ENCODE measurements around the gene TIAM2. TPM values are rescaled to one million over a fixed set of nuclear protein-coding genes. Genes with fewer than 3 reads are reported as not detected.
A peak's percentile ranks its signal among the peaks of the same experiment; 100 is the strongest.

TIAM2 gene
- total and polyA plus RNA-seq, 2 donors (not counting 3 experiments of a cell fraction or from before 2014, with no cell fraction given) = 9.6 to 18.5 TPM

DNA sequence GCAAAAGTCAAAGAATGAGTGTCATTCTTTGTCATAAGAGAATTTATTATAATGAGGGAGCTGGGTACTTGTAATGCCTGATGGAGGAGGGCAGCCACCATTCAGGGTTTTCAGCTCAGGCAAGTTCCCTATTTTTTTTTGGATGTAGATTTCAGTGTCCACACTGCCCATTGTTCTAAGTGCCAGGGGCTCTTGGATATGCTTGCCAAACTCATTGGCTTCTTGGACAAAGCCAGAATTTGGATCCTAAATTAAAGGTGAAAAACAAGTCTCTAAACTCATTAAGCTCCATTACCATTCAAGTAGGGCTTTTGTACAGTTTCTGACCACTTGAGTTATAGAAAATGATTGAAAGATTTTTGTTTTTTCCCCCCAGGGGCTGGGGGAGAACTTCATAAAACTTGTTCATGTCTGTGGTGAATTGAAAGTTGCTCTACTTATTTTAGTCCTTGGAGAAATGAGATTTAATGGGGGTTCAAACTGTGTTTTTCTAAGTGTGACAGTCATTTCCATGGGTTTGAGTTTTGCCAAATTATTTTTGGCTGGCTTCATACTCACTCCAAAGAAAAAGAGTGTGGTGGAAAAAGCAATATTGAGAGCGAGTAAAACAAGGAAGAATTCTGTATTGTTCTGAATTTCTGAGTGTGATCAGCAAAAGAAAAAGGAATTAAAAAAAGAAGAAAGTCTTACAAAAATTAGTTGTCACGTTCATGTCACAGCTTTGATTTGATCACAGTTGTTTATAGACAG is 46.0 kb downstream of the TIAM2 start:
- no peaks in the 10 kb centered on the region for H3K27me3 ChIP-seq (ENCODE audit: control insufficient read depth in 2 of 2, insufficient read depth in 2 of 2, low read length in 2 of 2)
- no peaks in the 10 kb centered on the region for H3K9me3 ChIP-seq (replicated peaks; ENCODE audit: control insufficient read depth, insufficient read depth, low read length)
- intact Hi-C loops (cut with micrococcal nuclease) (loop anchor here (1.0 kb wide), 1 partner anchor 34 kb away; no protein-coding TSS in a partner anchor), dilution Hi-C loops (cut with MboI; ENCODE audit: extremely low pct_ligation_motif_present, low sequenced_read_pairs) (no loop called here)
- no peak overlapping the region for H3K4me3 ChIP-seq (replicated peaks in 1 of 3; ENCODE audit: insufficient read depth in 1 of 3, low read depth in 1 of 3, low read length in 3 of 3)
- no peak overlapping the region for H3K4me2 ChIP-seq (ENCODE audit: insufficient read depth, low read length)
- FAIRE-seq (no peak), DNase-seq (ENCODE audit: low read depth, low spot score) (no peak)
- BruUV-seq (replicated peaks) = no TSS peak
- H3K9me1 ChIP-seq (replicated peaks; ENCODE audit: control insufficient read depth, extremely low read depth, insufficient read depth, low read length) = no peaks in the 10 kb centered on the region
- ChIA-PET POLR2A (no interaction called here), CTCF (interaction anchor here (0.9 to 1.6 kb wide), 6 partner anchors 8 to 67 kb away, joined by 3 to 5 read pairs (median 4); no protein-coding TSS in a partner anchor)
- H3K79me2 ChIP-seq (ENCODE audit: control insufficient read depth, insufficient read depth, low read length) = no peaks in the 10 kb centered on the region
- no peak for TF ChIP-seq JUN (IDR thresholded peaks at IDR 0.05; ENCODE audit: borderline replicate concordance, insufficient read depth, insufficient read length, low read depth)
- no peak for TF ChIP-seq EZH2 (IDR thresholded peaks at IDR 0.05; ENCODE audit: borderline replicate concordance, low read depth, low read length, severe bottlenecking)
- no peak for TF ChIP-seq POLR2AphosphoS5 (IDR thresholded peaks at IDR 0.05; ENCODE audit: insufficient read depth, low read depth, low read length)
- TF ChIP-seq MYC (IDR thresholded peaks at IDR 0.05; ENCODE audit: low read depth, low read length) = no peak
- H2AFZ ChIP-seq (ENCODE audit: low read depth, low read length) = no peak overlapping the region
- H3K36me3 ChIP-seq (ENCODE audit: control insufficient read depth in 2 of 2, extremely low read depth in 1 of 2, insufficient read depth in 2 of 2, low read length in 2 of 2) = no peaks in the 10 kb centered on the region
- no peak overlapping the region for H3K27ac ChIP-seq (ENCODE audit: insufficient read depth, low read depth, low read length)
- H3K9ac ChIP-seq (replicated peaks; ENCODE audit: extremely low read depth, insufficient read depth, low read length) = no peak overlapping the region
- H3K4me1 ChIP-seq (ENCODE audit: control insufficient read depth, extremely low read depth, insufficient read depth, low read length) = peaks cover 4% of the 10 kb centered on the region
- no peaks in the 10 kb centered on the region for H4K20me1 ChIP-seq (replicated peaks; ENCODE audit: control insufficient read depth, extremely low read depth, insufficient read depth, low read length)

DNA sequence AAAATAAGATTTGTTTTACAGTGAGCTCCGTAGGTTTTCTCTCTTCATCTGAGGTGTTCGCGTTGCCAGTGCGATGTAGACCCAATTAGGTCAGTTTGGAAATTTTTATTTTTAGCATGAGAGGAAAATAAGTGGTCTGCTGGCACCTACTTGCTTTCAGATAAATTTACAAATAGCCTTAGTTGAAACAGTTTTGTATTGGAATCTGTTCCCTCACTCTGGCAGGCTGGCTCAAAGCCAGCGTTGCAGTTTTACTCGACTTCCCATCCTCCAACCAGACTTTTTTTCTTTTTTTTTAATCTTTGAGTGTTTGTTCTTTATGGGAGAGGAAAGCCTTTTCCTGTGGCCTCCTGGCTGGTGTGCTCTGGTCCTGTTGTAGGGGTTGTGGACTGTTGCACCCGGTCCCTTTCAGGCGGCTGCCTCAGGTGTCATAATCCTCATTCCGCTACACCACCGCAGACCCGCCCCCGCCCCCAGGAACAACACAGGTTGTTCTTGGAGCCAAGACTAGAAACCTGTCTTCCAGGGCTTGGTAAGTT is 46.7 kb downstream of the TIAM2 start:
- no TSS peak for BruUV-seq (replicated peaks)
- CTCF ChIA-PET = interaction anchor here (0.6 to 1.6 kb wide), 3 partner anchors 17 to 173 kb away, joined by 3 to 5 read pairs (median 3); no protein-coding TSS in a partner anchor
- peak; percentile 70 for DNase-seq (ENCODE audit: low read depth, low spot score)

More for the DNA sequence above, 46.7 kb downstream of the TIAM2 start:
- Histone ChIP-seq H3K4me2 (ENCODE audit: insufficient read depth, low read length) (peak overlapping the region; percentile 39), H3K9me3 (replicated peaks; ENCODE audit: control insufficient read depth, insufficient read depth, low read length) (no peaks in the 10 kb centered on the region), H3K27ac (ENCODE audit: insufficient read depth, low read depth, low read length) (no peak overlapping the region), H3K36me3 (ENCODE audit: control insufficient read depth in 2 of 2, extremely low read depth in 1 of 2, insufficient read depth in 2 of 2, low read length in 2 of 2) (no peaks in the 10 kb centered on the region), H2AFZ (ENCODE audit: low read depth, low read length) (no peak overlapping the region), H3K27me3 (ENCODE audit: control insufficient read depth in 2 of 2, insufficient read depth in 2 of 2, low read length in 2 of 2) (no peaks in the 10 kb centered on the region), H3K9ac (replicated peaks; ENCODE audit: extremely low read depth, insufficient read depth, low read length) (no peak overlapping the region), H3K4me1 (ENCODE audit: control insufficient read depth, extremely low read depth, insufficient read depth, low read length) (peaks cover 4% of the 10 kb centered on the region), H3K4me3 (replicated peaks in 1 of 3; ENCODE audit: insufficient read depth in 1 of 3, low read depth in 1 of 3, low read length in 3 of 3) (no peak overlapping the region), H3K9me1 (replicated peaks; ENCODE audit: control insufficient read depth, extremely low read depth, insufficient read depth, low read length) (no peaks in the 10 kb centered on the region), H3K79me2 (ENCODE audit: control insufficient read depth, insufficient read depth, low read length) (no peaks in the 10 kb centered on the region), H4K20me1 (replicated peaks; ENCODE audit: control insufficient read depth, extremely low read depth, insufficient read depth, low read length) (no peaks in the 10 kb centered on the region)
- dilution Hi-C loops (cut with MboI; ENCODE audit: extremely low pct_ligation_motif_present, low sequenced_read_pairs) (no loop called here), intact Hi-C loops (cut with micrococcal nuclease) (loop anchor here (1.0 kb wide), 1 partner anchor 35 kb away; no protein-coding TSS in a partner anchor)
- TF ChIP-seq, protein P1, sequence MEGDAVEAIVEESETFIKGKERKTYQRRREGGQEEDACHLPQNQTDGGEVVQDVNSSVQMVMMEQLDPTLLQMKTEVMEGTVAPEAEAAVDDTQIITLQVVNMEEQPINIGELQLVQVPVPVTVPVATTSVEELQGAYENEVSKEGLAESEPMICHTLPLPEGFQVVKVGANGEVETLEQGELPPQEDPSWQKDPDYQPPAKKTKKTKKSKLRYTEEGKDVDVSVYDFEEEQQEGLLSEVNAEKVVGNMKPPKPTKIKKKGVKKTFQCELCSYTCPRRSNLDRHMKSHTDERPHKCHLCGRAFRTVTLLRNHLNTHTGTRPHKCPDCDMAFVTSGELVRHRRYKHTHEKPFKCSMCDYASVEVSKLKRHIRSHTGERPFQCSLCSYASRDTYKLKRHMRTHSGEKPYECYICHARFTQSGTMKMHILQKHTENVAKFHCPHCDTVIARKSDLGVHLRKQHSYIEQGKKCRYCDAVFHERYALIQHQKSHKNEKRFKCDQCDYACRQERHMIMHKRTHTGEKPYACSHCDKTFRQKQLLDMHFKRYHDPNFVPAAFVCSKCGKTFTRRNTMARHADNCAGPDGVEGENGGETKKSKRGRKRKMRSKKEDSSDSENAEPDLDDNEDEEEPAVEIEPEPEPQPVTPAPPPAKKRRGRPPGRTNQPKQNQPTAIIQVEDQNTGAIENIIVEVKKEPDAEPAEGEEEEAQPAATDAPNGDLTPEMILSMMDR (IDR thresholded peaks at IDR 0.05; ENCODE audit: extremely low read depth in 1 of 2, insufficient read depth in 1 of 2, low read depth in 1 of 2, low read length in 2 of 2) = no peak
- no peak for TF ChIP-seq EZH2 (IDR thresholded peaks at IDR 0.05; ENCODE audit: borderline replicate concordance, low read depth, low read length, severe bottlenecking)
- no peak for TF ChIP-seq POLR2AphosphoS5 (IDR thresholded peaks at IDR 0.05; ENCODE audit: insufficient read depth, low read depth, low read length)
- no peak for TF ChIP-seq MYC (IDR thresholded peaks at IDR 0.05; ENCODE audit: low read depth, low read length)
- peak; percentile 24 for FAIRE-seq
- POLR2A ChIA-PET = no interaction called here

Measured in endothelial cell of umbilical vein (primary cell).